WTC11 (cell line): ENCODE data around the gene RPS21.

Experiments
- CTCF ChIP-seq: fragments of 200-600 bp; IDR thresholded peaks from 2 replicates; pipeline ENCODE4 v1.8.0; 2022; ENCODE audit warnings: antibody characterized with exemption
- TF ChIP-seq, protein P1 (sequence below): sonication (generic); formaldehyde crosslinking; IDR thresholded peaks from 2 replicates; pipeline ENCODE4 v1.8.0; 2022; ENCODE audit warnings: mild to moderate bottlenecking, missing genetic modification reagents
- TF ChIP-seq, protein P2 (sequence below): sonication (generic); formaldehyde crosslinking; conservative IDR thresholded peaks from 2 replicates; pipeline ENCODE4 v1.8.1; 2023; ENCODE audit warnings: mild to moderate bottlenecking, low read depth, missing genetic modification reagents, moderate library complexity

- TF ChIP-seq, protein P1, sequence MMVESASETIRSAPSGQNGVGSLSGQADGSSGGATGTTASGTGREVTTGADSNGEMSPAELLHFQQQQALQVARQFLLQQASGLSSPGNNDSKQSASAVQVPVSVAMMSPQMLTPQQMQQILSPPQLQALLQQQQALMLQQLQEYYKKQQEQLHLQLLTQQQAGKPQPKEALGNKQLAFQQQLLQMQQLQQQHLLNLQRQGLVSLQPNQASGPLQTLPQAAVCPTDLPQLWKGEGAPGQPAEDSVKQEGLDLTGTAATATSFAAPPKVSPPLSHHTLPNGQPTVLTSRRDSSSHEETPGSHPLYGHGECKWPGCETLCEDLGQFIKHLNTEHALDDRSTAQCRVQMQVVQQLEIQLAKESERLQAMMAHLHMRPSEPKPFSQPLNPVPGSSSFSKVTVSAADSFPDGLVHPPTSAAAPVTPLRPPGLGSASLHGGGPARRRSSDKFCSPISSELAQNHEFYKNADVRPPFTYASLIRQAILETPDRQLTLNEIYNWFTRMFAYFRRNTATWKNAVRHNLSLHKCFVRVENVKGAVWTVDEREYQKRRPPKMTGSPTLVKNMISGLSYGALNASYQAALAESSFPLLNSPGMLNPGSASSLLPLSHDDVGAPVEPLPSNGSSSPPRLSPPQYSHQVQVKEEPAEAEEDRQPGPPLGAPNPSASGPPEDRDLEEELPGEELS (CRISPR knock-in tag) = no peak
- TF ChIP-seq, protein P2, sequence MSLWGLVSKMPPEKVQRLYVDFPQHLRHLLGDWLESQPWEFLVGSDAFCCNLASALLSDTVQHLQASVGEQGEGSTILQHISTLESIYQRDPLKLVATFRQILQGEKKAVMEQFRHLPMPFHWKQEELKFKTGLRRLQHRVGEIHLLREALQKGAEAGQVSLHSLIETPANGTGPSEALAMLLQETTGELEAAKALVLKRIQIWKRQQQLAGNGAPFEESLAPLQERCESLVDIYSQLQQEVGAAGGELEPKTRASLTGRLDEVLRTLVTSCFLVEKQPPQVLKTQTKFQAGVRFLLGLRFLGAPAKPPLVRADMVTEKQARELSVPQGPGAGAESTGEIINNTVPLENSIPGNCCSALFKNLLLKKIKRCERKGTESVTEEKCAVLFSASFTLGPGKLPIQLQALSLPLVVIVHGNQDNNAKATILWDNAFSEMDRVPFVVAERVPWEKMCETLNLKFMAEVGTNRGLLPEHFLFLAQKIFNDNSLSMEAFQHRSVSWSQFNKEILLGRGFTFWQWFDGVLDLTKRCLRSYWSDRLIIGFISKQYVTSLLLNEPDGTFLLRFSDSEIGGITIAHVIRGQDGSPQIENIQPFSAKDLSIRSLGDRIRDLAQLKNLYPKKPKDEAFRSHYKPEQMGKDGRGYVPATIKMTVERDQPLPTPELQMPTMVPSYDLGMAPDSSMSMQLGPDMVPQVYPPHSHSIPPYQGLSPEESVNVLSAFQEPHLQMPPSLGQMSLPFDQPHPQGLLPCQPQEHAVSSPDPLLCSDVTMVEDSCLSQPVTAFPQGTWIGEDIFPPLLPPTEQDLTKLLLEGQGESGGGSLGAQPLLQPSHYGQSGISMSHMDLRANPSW = no peak
- TF ChIP-seq CTCF = no peak
Measured at GRCh38 chr20:62403331-62403730, 16.4 kb downstream of the RPS21 start.
